Endodermal cell (in vitro differentiated cells): ENCODE results near the gene TTLL12. TPM values are rescaled to one million over a fixed set of nuclear protein-coding genes. Genes with fewer than 3 reads are reported as not detected.

Experiments
- DNase-seq: peaks from one replicate; pipeline ENCODE4 v3.0.0-alpha.2; 2017
- H3K27ac ChIP-seq: 2 replicates; pipeline ENCODE4 v1.5.1; 2013; ENCODE audit warnings: mild to moderate bottlenecking, low read depth, low read length, moderate library complexity
- H3K27me3 ChIP-seq: 2 replicates; pipeline ENCODE4 v1.6.1; 2013; ENCODE audit warnings: mild to moderate bottlenecking, low read length, moderate library complexity; ENCODE audit not compliant: insufficient read depth, control insufficient read depth, poor library complexity, severe bottlenecking
- H3K36me3 ChIP-seq: 2 replicates; pipeline ENCODE4 v1.7.0; 2013; ENCODE audit warnings: mild to moderate bottlenecking, low read length, moderate library complexity; ENCODE audit not compliant: control insufficient read depth, insufficient read depth
- H3K4me1 ChIP-seq: one replicate; pipeline ENCODE4 v1.7.0; 2013; ENCODE audit warnings: low read length; ENCODE audit not compliant: control insufficient read depth, insufficient read depth
- H3K4me3 ChIP-seq: 2 replicates; pipeline ENCODE4 v1.5.1; 2013; ENCODE audit warnings: mild to moderate bottlenecking, low read length, moderate library complexity
- H3K9ac ChIP-seq: 2 replicates; pipeline ENCODE4 v1.6.1; 2013; ENCODE audit warnings: mild to moderate bottlenecking, low read length, moderate library complexity; ENCODE audit not compliant: poor library complexity, severe bottlenecking; ENCODE audit errors: extremely low read depth
- H3K9me3 ChIP-seq: 2 replicates; pipeline ENCODE4 v1.6.1; 2013; ENCODE audit warnings: mild to moderate bottlenecking, low read length, moderate library complexity; ENCODE audit not compliant: control insufficient read depth
- H3K27ac Mint-ChIP-seq: 2 replicates; pipeline ENCODE4 v1.8.0; 2020; ENCODE audit warnings: mixed read lengths
- H3K27me3 Mint-ChIP-seq: 2 replicates; pipeline ENCODE4 v1.8.0; 2021; ENCODE audit warnings: mild to moderate bottlenecking, mixed read lengths; ENCODE audit not compliant: insufficient read depth
- H3K36me3 Mint-ChIP-seq: 2 replicates; pipeline ENCODE4 v1.8.0; 2020; ENCODE audit warnings: low read depth, mixed read lengths
- H3K4me1 Mint-ChIP-seq: 2 replicates; pipeline ENCODE4 v1.8.0; 2020; ENCODE audit warnings: mixed read lengths
- H3K4me3 Mint-ChIP-seq: 2 replicates; pipeline ENCODE4 v1.8.0; 2020; ENCODE audit warnings: mild to moderate bottlenecking, moderate library complexity, mixed read lengths
- H3K9me3 Mint-ChIP-seq: 2 replicates; pipeline ENCODE4 v1.8.0; 2020; ENCODE audit warnings: mild to moderate bottlenecking, mixed read lengths
- CTCF ChIP-seq: fragments of 200-600 bp; sonication (generic); conservative IDR thresholded peaks from 2 replicates; pipeline ENCODE4 v1.5.0; 2021; ENCODE audit warnings: antibody characterized with exemption, mild to moderate bottlenecking
- WGBS, 2 experiments: methylation state at CpG; one replicate each; pipeline versions ENCODE4 v1.1.5 to v1.1.7; 2013; ENCODE audit warnings: missing lambda C conversion rate in 2 of 2, mixed read lengths in 1 of 2; ENCODE audit not compliant: insufficient coverage in 1 of 2, insufficient read length in 1 of 2; 5-methylcytosine and 5-hydroxymethylcytosine counted together
- total RNA-seq, 2 donors: library from RNA; stranded (reverse); fragmentation: NEBNext Ultra II Directional in 1 of 2; extraction: Animal tissue kit (Norgen Biotek cat#: 25700) in 1 of 2; gene quantifications; 2 replicates in 1 of 2; 3 replicates in 1 of 2; pipeline ENCODE4 v1.2.1, GENCODE V29; 2021

The TTLL12 gene
- total RNA-seq, 2 donors from 2014 or later, result 49.8 to 71.0 TPM

- Mint-ChIP-seq H3K27me3 (no peaks in the 10 kb centered on the region), H3K4me3 (no peak overlapping the region), H3K4me1 (no peaks in the 10 kb centered on the region), H3K36me3 (peaks cover 14% of the 10 kb centered on the region), H3K9me3 (no peaks in the 10 kb centered on the region), H3K27ac (no peak overlapping the region)
- DNase-seq, result no peak
- WGBS, 2 experiments, result 71 to 73% methylated on average over 11 to 20 of the region's 20 CpGs
- Histone ChIP-seq H3K9me3 (no peaks in the 10 kb centered on the region), H3K27me3 (no peaks in the 10 kb centered on the region), H3K36me3 (peaks cover 24% of the 10 kb centered on the region), H3K4me3 (no peak overlapping the region), H3K27ac (no peak overlapping the region), H3K4me1 (no peaks in the 10 kb centered on the region), H3K9ac (no peak overlapping the region)
- TF ChIP-seq CTCF, result no peak
These were observed 58.0 kb downstream of the TTLL12 start for GRCh38 chr22:43128928-43129424.

GRCh38 chr22:43128116-43128515 is 58.8 kb downstream of the TTLL12 start:
- Histone ChIP-seq H3K9ac (no peak overlapping the region), H3K4me3 (no peak overlapping the region), H3K9me3 (no peaks in the 10 kb centered on the region), H3K27me3 (no peaks in the 10 kb centered on the region), H3K4me1 (no peaks in the 10 kb centered on the region), H3K36me3 (peaks cover 18% of the 10 kb centered on the region), H3K27ac (no peak overlapping the region)
- 94 to 96% methylated on average over 7 to 13 of the region's 13 CpGs for WGBS, 2 experiments
- Mint-ChIP-seq H3K4me1 (no peaks in the 10 kb centered on the region), H3K4me3 (no peak overlapping the region), H3K9me3 (no peaks in the 10 kb centered on the region), H3K27me3 (no peaks in the 10 kb centered on the region), H3K36me3 (peaks cover 7% of the 10 kb centered on the region), H3K27ac (no peak overlapping the region)
- no peak for DNase-seq
- TF ChIP-seq CTCF, result no peak

GRCh38 chr22:43127166-43127908 is 59.6 kb downstream of the TTLL12 start:
- H3K4me3 Mint-ChIP-seq, result no peak overlapping the region
- DNase-seq, result no peak
- H3K27ac Mint-ChIP-seq, result no peak overlapping the region
- no peak overlapping the region for H3K4me3 ChIP-seq
- H3K36me3 Mint-ChIP-seq, result peaks cover 7% of the 10 kb centered on the region
- no peaks in the 10 kb centered on the region for H3K4me1 ChIP-seq
- H3K27me3 Mint-ChIP-seq, result no peaks in the 10 kb centered on the region
- no peaks in the 10 kb centered on the region for H3K27me3 ChIP-seq
- TF ChIP-seq CTCF, result no peak
- H3K4me1 Mint-ChIP-seq, result no peaks in the 10 kb centered on the region
- H3K36me3 ChIP-seq, result peaks cover 10% of the 10 kb centered on the region
- no peaks in the 10 kb centered on the region for H3K9me3 ChIP-seq
- no peaks in the 10 kb centered on the region for H3K9me3 Mint-ChIP-seq
- WGBS, 2 experiments, result 95 to 98% methylated on average over 6 to 17 of the region's 17 CpGs
- H3K9ac ChIP-seq, result no peak overlapping the region
- no peak overlapping the region for H3K27ac ChIP-seq
